KOPT-K1 (cell line): Measurements from ENCODE around the gene C16orf54.
"Not testable (repeated sequence)": the region's sequence is repeated elsewhere in the genome, so short reads cannot be mapped to it uniquely, and the experiment has no call there.

Experiments used
- H3K27ac ChIP-seq: fragments of 200-600 bp; sonication (generic); 2 replicates; pipeline ENCODE4 v1.5.1; 2016; ENCODE audit warnings: antibody characterized with exemption, mild to moderate bottlenecking, low read depth, low read length; ENCODE audit not compliant: poor library complexity, severe bottlenecking
- H3K36me3 ChIP-seq: fragments of 200-600 bp; sonication (generic); 2 replicates; pipeline ENCODE4 v1.5.1; 2017; ENCODE audit warnings: antibody characterized with exemption, mild to moderate bottlenecking, low read length, moderate library complexity; ENCODE audit not compliant: insufficient read depth
- H3K9me3 ChIP-seq: fragments of 200-600 bp; sonication (generic); 2 replicates; pipeline ENCODE4 v1.5.1; 2017; ENCODE audit warnings: antibody characterized with exemption, low read length, mild to moderate bottlenecking; ENCODE audit not compliant: insufficient read depth, poor library complexity, severe bottlenecking

The C16orf54 gene

DNA sequence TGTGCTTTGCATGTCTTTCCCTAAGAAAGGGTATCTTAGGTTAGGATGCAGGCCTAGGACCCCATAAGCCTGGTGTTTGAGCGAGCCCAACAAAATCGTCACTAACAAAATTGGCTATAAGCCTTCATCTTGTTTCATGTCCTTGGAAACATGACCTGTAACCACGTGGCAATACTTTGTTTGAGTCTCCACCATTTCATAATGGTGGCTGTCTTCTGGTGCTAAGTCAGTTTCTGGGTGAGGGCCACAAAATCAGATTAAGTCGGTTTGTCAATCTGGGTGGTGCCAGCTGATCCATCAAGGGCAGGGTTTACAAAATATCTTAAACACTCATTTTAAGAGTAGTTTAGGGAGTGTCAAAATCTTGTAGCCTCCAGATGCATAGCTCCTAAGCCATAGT is 33.0 kb downstream of the C16orf54 start:
- no peak overlapping the region for H3K27ac ChIP-seq
- no peaks in the 10 kb centered on the region for H3K36me3 ChIP-seq
- H3K9me3 ChIP-seq = no peaks in the 10 kb centered on the region

DNA sequence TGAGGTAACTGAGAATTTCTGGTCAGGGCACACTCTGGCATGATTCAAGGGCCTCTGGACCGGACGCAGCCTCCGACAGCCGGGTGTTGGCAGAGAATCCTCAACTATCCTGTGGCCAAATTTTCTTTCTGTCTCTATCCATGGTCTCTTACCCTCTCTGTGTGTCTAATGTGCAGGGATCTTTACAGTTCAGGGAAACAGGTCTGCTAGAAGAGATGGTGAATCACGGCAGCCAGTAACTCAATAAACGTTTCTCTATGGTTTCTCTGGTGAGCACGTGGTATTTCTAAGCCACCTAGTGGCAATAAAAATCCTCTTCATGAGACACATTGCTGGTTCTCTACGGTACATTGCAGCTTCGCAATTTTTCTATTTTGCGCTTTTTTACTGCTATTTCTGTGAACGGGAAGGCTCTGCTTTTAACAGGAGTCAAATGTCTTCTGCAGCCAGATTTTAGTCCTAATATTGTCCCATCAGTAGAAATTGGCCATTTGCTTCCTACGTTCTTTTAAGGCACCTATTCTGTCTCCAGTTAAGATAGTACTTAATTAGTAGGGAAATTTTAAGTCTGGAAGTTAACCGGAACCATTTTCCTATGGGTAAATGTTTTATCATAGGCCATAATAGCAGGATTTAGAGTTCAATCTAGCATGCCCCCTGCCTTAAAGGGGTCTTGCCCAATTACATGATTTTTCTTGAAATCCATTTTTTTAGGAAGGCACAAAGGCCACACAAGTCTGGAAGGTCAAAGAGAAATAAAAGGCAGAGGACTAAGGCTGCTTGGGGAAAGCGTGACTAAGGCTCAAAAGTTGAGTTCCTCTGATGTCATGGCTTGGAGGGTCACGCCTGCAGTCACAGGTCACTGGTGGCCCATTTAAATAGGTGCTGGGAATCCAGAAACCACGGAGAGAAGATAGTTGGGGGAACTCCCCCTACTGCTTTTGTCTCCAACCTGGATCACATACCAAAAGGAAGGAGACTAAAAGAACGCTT is 35.3 kb downstream of the C16orf54 start:
- no peaks in the 10 kb centered on the region for H3K36me3 ChIP-seq
- H3K9me3 ChIP-seq = no peaks in the 10 kb centered on the region
- no peak overlapping the region for H3K27ac ChIP-seq

DNA sequence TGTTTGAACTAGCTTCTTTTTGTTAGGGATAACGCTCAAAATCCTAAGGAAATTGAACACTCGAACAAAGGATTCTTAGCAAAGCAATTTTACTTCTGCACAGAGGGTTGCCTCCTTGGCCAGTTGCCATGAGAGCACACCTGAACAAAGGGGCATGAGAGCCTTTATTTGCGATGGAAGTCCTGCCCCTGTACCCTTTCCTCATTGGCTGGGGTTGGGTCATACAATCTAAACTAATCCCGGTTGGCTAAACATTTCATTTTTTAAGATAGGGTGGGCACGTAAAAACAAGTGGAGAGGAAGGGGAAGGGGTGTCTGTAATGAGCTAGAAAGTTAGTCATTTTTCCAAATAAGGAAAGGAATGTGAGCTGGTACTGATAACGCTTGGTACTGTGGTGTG is 36.1 kb downstream of the C16orf54 start:
- not testable (repeated sequence) for H3K36me3 ChIP-seq, H3K9me3 ChIP-seq, H3K27ac ChIP-seq

DNA sequence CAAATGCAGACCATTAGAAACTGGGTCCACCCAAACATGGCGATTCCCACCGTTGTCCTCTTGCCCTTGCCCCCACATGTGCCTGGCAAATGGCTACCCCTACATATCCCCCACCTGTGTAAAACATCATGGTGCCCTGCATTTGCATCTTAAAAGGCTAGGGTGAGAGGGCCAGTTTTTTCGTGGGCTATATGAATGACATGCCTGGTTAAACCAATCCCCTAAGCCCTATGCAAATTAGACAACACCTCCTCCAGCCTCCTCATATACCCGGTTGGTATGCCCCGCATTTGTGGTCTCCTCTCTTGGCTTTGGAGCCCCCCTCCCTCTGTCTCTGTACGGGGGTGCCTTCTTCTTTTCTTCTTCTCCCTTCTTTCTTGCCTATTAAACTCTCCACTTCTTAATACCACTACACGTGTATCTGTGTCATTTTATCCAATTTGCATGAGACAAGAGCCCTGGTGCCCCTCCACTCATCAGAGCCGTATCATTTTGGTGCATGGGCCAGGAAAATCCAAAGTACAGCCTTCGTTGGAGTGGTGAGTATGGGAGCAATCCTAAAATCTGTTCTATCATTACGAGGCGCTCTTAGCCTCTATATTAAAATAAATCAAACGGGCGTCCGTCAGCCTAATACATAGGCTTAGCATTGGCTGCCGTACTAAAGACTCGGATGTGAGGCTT is 36.7 kb downstream of the C16orf54 start:
- no peak overlapping the region for H3K27ac ChIP-seq
- H3K36me3 ChIP-seq = no peaks in the 10 kb centered on the region
- no peaks in the 10 kb centered on the region for H3K9me3 ChIP-seq

DNA sequence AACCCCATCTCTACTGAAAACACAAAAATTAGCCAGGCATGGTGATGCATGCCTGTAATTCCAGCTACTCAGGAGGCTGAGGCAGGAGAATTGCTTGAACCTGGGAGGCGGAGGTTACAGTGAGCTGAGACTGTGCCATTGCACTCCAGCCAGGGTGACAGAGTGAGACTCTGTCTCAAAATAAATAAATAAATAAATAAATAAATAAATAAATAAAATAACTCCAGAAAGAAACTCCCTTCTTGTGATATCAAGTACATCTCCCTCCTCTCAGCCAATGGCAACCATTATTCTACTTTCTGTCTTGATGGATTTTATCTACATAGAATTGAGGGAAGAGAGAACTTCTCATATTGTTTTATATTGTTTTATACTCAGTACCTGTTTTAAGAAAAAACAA is 38.6 kb downstream of the C16orf54 start:
- H3K9me3 ChIP-seq, H3K27ac ChIP-seq, H3K36me3 ChIP-seq: not testable (repeated sequence)

DNA sequence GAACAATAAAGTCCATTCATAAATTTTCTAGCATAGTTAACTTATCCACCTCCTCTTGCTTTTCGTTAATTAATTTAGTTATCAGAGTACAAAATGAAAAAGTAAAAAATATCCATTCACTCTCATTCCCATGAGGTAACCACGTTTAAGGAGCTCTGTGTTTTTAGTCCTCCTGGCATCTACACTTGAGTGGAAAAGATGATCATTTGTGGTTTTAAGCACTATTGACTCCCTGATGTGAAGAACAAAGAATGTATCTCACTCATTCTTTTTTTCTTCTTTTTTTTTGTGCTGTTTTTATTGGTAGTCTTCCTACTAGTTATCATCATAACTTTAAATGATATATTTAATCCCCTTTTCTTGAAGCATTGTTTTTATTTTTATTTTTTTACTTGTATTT is 40.8 kb downstream of the C16orf54 start:
- H3K9me3 ChIP-seq = peaks cover 3% of the 10 kb centered on the region
- H3K27ac ChIP-seq = no peak overlapping the region
- H3K36me3 ChIP-seq = no peaks in the 10 kb centered on the region

DNA sequence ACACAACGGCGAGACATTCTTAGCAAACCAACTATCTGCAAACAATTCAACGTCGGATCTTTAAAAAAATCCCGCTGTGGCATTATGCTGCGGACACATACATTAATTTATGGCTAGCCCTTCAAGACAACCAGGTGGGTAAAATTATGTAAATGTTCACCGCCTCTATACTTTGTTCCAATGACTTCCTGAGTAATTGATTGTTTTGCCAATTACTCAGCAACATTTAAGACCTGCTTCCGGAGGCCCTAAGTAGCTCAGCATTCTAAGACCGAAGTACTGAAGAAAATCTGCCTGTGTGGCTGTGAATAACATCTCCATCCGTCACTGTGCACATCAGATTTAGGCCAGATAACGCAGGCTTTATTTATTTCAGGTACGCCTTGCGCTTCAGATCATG is 43.5 kb downstream of the C16orf54 start:
- H3K9me3 ChIP-seq = peaks cover 13% of the 10 kb centered on the region
- H3K27ac ChIP-seq = peak overlapping the region; percentile 70
- H3K36me3 ChIP-seq = peaks cover 4% of the 10 kb centered on the region

DNA sequence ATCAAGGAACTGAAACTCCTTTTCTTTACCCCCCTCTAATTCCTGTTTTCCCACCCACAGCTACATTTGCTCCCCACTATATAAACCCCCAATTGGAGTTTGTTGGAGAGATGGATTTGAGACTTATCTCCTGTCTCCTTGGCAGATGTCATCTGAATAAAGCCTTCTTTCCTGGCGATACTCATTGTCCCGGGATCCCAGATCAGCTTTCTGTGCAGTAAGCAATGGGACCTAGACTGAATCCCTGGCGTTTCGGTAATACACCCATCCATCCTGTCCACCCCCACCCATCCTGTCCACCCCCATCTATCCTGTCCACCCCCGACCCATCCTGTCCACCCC is 44.6 kb downstream of the C16orf54 start:
- peak overlapping the region; percentile 70 for H3K27ac ChIP-seq
- peaks cover 13% of the 10 kb centered on the region for H3K9me3 ChIP-seq
- H3K36me3 ChIP-seq = peaks cover 15% of the 10 kb centered on the region

DNA sequence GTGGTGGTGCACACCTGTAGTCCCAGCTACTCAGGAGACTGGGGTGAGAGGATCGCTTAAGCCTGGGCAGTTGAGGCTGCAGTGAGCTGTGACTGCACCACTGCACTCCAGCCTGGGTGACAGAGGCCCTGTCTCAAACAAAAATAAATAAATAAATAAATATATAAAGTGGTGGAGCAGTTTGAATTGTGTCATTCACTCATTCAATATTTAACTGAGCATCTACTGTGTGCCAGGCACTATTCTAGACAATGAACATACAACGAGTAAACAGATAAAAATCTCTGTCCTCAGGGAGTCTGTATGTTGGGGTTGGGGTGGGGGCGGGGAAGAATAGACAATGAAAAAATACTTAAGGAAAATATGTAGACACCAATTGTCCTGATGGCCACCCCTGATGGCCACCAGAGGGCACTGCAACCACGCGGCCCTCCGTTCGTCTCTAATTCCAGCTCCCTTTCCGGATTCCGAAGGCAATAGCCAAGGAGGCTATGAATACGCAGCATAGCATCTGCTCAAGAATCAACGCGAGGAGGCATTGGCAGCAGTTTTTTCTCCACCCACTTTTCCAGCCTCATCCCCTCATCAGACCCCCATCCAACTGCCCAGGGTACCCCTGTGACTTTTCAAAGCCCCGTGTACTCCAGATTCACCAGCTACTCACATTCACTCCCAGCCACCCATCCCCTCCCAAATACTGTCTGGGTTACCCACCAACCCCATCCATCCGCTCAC is 45.4 kb downstream of the C16orf54 start:
- no peak overlapping the region for H3K27ac ChIP-seq

DNA sequence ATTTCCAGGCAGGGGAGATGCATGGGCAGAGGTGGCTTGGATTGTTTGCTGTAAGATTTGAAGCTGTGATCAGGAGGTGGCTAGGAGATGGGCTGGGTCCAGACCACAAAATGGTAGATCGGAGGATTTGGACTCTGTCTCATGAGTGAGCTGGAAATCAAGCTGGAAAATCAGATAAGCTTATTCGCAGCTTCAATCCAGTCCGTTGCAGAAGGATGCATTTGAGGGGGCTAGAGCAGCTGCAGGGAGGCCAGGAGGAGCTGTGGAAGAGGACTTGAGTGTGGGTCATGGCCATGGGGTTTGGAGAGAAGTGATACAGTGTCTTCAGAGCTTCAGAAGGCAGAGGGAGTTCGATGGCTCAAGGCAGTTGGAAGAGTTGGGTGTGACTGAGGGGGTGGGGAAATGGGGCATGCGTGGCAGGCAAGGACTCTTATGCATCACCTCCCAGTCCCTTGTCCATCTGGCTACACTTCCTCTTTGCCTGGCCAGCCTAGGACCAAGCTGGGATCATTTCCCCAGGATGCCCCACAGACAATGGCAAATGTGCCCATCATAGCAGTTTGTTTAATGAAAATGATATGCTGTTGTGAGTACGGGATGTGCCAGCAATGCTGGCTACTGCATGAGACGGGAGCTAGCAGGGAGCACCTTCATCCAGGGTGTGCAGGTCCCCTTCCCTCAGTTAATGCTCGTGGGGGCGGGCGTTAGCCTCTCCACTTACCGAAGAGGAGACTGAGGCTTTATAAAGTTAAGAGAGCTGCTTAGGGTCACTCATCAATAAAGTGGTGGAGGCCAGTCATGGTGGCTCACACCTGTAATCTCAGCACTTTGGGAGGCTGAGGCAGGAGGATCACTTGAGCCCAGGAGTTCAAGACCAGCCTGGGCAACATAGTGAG is 46.2 kb downstream of the C16orf54 start:
- H3K36me3 ChIP-seq = peaks cover 26% of the 10 kb centered on the region
- H3K27ac ChIP-seq = no peak overlapping the region
- peaks cover 13% of the 10 kb centered on the region for H3K9me3 ChIP-seq

More for the DNA sequence above, 45.4 kb downstream of the C16orf54 start:
- peaks cover 20% of the 10 kb centered on the region for H3K36me3 ChIP-seq
- peaks cover 13% of the 10 kb centered on the region for H3K9me3 ChIP-seq

DNA sequence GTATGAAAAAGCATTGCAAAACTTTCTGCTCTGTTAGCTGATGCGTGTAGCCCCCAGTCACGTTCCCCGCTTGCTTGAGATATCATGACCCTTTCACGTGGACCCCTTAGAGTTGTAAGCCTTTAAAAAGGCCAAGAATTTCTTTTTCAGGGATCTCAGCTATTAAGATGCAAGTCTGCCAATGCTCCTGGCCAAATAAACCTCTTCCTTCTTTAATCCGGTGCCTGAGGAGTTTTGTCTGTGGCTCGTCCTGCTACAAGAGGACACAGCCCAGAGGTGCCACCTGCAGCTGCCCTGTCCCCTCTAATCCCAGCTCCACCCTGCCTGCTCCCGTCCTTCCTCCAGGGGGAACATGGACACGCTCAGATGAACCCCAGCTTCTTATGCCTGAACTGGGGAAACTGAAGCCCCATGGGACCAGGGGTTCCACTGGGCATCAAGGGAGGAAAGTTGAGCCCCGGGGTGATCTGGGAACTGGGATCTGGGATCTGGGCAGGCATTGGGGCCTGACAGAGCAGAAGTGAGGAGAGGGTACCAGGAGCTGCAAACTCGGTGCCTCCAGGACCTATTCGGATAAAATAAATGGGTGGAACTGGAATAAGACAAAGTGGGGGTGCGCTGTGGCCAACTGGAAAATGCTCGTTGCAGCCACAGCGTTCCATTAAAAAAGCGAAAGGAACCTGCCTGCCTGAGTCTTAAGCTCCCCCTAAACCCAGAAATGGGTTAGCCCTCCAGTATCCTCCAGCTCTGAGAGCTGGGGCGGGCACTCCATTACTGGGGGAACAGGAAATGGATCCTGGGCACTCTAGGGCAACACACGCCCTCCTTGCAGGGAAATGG is 47.1 kb downstream of the C16orf54 start:
- peaks cover 13% of the 10 kb centered on the region for H3K9me3 ChIP-seq
- peaks cover 28% of the 10 kb centered on the region for H3K36me3 ChIP-seq
- no peak overlapping the region for H3K27ac ChIP-seq

DNA sequence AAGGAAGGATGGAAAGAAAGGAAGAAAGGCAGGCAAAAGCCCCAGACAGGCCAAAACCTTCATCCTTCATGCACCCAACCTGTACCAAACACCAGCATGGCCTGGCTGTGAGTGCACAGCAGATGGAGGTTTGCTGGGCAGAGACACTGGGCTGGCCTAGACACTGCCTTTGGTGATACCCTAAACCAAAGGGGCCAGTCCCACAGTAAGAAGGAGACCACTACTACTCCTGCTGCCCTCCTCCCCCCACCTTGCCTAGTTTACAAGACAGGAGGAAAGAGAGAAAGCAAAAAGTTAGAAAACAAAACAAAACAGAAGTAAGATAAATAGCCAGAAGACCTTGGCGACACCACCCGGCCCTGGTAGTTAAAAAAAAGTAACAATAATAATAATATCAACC is 47.7 kb downstream of the C16orf54 start:
- no peak overlapping the region for H3K27ac ChIP-seq
- H3K9me3 ChIP-seq = peaks cover 13% of the 10 kb centered on the region

DNA sequence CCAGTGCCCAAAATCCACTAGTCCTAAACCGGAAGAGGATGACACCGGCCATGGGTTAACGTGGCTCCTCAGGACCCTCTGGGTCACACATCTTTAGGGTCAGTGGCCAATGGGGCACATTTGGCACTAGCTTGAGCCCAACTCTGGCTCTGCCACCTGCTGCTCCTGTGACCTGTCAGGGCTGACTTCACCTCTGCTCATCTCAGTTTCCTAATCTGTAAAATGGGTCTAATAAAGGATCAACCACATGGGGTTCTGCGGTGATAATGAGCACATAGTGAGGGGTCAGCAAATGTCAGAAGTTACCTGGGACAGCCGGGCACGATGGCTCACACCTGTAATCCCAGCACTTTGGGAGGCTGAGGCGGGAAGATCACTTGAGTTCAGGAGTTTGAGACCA is 48.4 kb downstream of the C16orf54 start:
- H3K27ac ChIP-seq = no peak overlapping the region
- H3K36me3 ChIP-seq = peaks cover 28% of the 10 kb centered on the region
- peaks cover 13% of the 10 kb centered on the region for H3K9me3 ChIP-seq

More for the DNA sequence above, 47.7 kb downstream of the C16orf54 start:
- H3K36me3 ChIP-seq = peaks cover 28% of the 10 kb centered on the region
